Fibroblast of villous mesenchyme (primary cell): ENCODE results near the gene F13B. TPM values are rescaled to one million over a fixed set of nuclear protein-coding genes. Genes with fewer than 3 reads are reported as not detected.
A peak's percentile ranks its signal among the peaks of the same experiment; 100 is the strongest.

Source experiments
- DNase-seq: peaks from one replicate; pipeline ENCODE4 v3.0.0-alpha.2; 2010; ENCODE audit warnings: low read depth
- H3K4me3 ChIP-seq: 2 replicates; pipeline ENCODE4 v1.5.1; 2011; ENCODE audit warnings: low read depth, mild to moderate bottlenecking, low read length
- total RNA-seq: library from RNA; depleted of rRNA; stranded (reverse); fragments of >200 nt; gene quantifications from 2 replicates; pipeline ENCODE4 v1.2.3, GENCODE V29; 2012
- TF ChIP-seq, protein P1 (sequence below): IDR thresholded peaks from 2 replicates; pipeline ENCODE4 v1.5.1; 2012; ENCODE audit warnings: low read depth, mild to moderate bottlenecking, low read length; ENCODE audit not compliant: insufficient read depth

F13B gene, protein sequence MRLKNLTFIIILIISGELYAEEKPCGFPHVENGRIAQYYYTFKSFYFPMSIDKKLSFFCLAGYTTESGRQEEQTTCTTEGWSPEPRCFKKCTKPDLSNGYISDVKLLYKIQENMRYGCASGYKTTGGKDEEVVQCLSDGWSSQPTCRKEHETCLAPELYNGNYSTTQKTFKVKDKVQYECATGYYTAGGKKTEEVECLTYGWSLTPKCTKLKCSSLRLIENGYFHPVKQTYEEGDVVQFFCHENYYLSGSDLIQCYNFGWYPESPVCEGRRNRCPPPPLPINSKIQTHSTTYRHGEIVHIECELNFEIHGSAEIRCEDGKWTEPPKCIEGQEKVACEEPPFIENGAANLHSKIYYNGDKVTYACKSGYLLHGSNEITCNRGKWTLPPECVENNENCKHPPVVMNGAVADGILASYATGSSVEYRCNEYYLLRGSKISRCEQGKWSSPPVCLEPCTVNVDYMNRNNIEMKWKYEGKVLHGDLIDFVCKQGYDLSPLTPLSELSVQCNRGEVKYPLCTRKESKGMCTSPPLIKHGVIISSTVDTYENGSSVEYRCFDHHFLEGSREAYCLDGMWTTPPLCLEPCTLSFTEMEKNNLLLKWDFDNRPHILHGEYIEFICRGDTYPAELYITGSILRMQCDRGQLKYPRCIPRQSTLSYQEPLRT
- total RNA-seq, result not detected in 2 replicates

DNA sequence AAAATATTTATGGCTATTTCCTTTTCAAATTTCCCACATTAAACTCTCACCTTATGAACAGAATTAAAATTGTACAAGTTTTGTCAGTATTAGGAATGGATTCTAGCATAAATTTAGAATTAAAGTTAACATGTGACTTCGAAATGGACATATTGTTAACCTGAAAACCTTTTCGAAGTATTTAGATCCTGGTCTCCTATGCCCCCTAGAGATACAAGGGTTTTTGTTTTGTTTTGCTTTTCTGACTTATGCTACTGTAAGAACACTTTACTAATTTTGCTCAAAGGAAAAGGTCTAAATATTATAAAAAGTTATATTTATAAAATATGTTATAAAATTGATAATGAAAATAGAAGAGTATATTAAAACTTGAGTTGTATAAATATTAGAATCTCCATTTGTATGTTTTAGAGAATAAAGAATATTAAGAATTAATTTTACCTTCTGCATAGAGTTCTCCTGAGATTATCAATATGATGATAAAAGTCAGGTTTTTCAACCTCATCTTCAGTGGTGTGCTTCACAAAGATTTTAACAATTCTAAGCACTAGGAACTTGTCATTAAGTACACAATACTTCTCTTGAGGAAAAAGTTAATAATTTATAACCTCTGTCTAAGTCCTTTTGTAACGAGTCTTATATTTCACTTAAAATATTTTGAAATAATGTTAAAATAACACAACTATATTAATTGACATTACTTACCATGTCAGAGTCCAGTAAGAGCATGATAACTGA, at the start of gene F13B:
TSS of gene F13B (minus strand) at position 542 of the 738 bp plus-strand sequence. CDS start at position 505, 37 bp downstream.
- TF ChIP-seq, protein P1, sequence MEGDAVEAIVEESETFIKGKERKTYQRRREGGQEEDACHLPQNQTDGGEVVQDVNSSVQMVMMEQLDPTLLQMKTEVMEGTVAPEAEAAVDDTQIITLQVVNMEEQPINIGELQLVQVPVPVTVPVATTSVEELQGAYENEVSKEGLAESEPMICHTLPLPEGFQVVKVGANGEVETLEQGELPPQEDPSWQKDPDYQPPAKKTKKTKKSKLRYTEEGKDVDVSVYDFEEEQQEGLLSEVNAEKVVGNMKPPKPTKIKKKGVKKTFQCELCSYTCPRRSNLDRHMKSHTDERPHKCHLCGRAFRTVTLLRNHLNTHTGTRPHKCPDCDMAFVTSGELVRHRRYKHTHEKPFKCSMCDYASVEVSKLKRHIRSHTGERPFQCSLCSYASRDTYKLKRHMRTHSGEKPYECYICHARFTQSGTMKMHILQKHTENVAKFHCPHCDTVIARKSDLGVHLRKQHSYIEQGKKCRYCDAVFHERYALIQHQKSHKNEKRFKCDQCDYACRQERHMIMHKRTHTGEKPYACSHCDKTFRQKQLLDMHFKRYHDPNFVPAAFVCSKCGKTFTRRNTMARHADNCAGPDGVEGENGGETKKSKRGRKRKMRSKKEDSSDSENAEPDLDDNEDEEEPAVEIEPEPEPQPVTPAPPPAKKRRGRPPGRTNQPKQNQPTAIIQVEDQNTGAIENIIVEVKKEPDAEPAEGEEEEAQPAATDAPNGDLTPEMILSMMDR, result no peak
- no peak for DNase-seq

DNA sequence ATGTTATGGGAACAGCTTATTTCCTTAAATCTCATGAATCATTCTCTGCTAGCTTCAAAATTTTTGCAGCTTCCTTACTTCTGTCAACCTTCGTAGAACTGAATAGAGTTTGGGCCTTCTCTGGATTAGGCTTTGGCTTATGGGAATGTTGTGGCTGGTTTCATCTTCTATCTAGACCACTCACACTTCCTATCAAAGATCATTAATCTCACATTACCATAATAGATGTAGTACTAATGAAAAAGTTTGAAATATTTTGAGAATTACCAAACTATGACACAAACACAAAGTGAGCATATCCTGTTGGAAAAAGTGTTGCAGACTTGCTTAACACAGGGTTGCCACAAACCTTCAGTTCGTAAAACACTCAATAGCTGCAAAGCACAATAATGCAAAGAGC, 49.1 kb upstream of the F13B start:
- TF ChIP-seq, protein P1, result no peak
- no peak overlapping the region for H3K4me3 ChIP-seq
- no peak for DNase-seq

More for the DNA sequence above, at the start of gene F13B:
- H3K4me3 ChIP-seq, result no peak within 1 kb of the TSS

DNA sequence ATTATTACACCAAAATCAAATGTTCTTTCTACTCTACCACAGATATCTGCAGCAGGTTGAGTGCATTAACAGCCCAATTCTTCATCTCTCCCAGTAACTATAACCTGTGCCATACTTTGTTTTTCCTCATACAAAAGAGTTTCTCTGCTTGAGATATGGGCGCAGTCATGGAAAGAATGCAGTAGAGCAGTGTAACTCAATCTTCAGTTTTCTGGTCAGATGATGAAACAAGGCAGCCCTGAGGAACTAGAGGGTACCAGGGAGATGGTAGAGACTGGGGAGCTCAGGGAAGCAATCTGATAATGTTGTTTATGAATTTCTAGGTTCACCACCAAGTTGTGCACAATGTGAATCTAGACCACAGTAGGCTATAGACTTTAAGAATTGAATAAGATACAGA, 39.8 kb upstream of the F13B start:
- no peak for DNase-seq
- TF ChIP-seq, protein P1, result no peak
- H3K4me3 ChIP-seq, result no peak overlapping the region

DNA sequence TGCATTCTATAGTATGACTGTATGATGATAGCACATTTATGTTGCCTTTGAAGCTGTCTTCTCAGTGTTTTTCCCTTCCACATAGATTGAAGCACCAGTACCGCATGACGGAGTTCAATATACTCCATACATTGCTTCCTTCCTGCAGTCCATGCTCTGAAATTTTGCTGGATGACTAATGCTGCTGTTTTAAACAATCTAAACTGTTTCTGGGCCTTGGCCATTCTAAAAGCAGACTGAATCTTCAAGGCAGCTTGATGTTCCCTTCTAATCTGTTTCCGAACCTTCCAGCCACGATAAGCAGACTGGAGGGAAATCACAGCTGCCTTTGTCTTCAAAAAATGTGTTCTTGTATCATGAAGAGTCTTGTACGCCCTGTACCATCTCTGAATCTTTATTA, 36.2 kb upstream of the F13B start:
- TF ChIP-seq, protein P1, result no peak
- no peak overlapping the region for H3K4me3 ChIP-seq
- DNase-seq, result peak; percentile 49

DNA sequence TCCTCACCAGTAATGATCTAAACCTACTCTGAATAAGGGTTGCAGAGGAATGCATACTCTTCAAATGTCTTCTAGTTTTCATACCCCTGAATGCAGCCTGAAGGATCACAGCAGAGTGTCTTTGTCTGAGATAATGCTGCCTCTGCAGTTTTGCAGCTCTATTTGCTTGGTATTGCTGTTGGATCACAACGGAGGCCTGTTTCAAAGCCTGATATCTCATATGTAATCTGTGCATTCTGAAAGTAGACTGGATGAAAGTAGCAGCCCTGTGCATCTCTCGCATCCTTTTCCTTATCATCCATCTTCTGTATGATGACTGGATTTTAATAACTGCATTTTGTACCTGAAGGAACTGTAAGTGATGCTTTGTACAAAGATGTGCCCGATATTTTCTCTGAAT, 34.9 kb upstream of the F13B start:
- no peak for DNase-seq
- TF ChIP-seq, protein P1, result no peak
- H3K4me3 ChIP-seq, result no peak overlapping the region

DNA sequence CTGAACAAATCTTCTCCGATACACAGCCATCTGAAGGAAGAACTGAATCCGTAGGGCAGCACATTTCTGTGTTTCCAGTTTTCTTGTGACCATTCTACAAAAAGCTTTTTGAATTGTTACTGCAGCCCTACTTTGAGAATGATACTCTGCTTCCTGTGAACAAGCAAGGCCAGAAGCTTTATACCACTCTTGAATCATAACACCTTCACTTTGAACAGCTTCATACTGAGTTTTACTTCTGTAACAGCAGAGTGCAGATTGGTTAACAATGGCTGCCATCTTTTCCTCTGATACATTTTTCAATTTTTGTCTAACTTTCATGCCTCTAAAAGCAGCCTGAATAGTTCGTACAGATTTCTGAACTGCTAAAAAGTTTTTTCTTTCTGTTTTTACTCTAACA, 33.6 kb upstream of the F13B start:
- no peak overlapping the region for H3K4me3 ChIP-seq
- DNase-seq, result peak; percentile 4
- TF ChIP-seq, protein P1, result no peak
